ENCODE data around the gene CHPT1. TPM values are rescaled to one million over a fixed set of nuclear protein-coding genes. Genes with fewer than 3 reads are reported as not detected.
A peak's percentile ranks its signal among the peaks of the same experiment; 100 is the strongest.
"Not testable (repeated sequence)": the region's sequence is repeated elsewhere in the genome, so short reads cannot be mapped to it uniquely, and the experiment has no call there.

The CHPT1 gene
- total RNA-seq, 1 donor from 2014 or later = 78.3 TPM

GRCh38 chr12:101681627-101682026 lies 15.8 kb upstream of the CHPT1 start:
- DNase-seq (ENCODE audit: low spot score); ATAC-seq: not testable (repeated sequence)

- DNase-seq (ENCODE audit: low spot score) (no peak), ATAC-seq (no peak)
These were observed 12.3 kb upstream of the CHPT1 start for GRCh38 chr12:101685092-101685491.

GRCh38 chr12:101686176-101686575 lies 11.3 kb upstream of the CHPT1 start:
- ATAC-seq (peak; percentile 71), DNase-seq (ENCODE audit: low spot score) (no peak)

GRCh38 chr12:101690544-101691098 lies 6.8 kb upstream of the CHPT1 start:
- ATAC-seq (peak; percentile 14), DNase-seq (ENCODE audit: low spot score) (no peak)

GRCh38 chr12:101691503-101692096 lies 5.8 kb upstream of the CHPT1 start:
- no peak for DNase-seq (ENCODE audit: low spot score)
- ATAC-seq = peak; percentile 83

GRCh38 chr12:101694297-101694848 lies 3.1 kb upstream of the CHPT1 start:
- ATAC-seq (no peak), DNase-seq (ENCODE audit: low spot score) (no peak)

- ATAC-seq (no peak), DNase-seq (ENCODE audit: low spot score) (no peak)
These were observed 2.5 kb upstream of the CHPT1 start for GRCh38 chr12:101694986-101695385.

GRCh38 chr12:101695706-101696105 lies 1.7 kb upstream of the CHPT1 start:
- no peak for DNase-seq (ENCODE audit: low spot score)
- ATAC-seq = no peak

- DNase-seq (ENCODE audit: low spot score) (peak; percentile 91), ATAC-seq (peak; percentile 66)
These were observed 916 bp upstream of the CHPT1 start for GRCh38 chr12:101696251-101697196.

GRCh38 chr12:101697930-101698799 lies 725 bp downstream of the CHPT1 start:
- ATAC-seq (peak; percentile 70), DNase-seq (ENCODE audit: low spot score) (peak; percentile 92)

- DNase-seq (ENCODE audit: low spot score) (no peak), ATAC-seq (peak; percentile 2)
These were observed 1.4 kb downstream of the CHPT1 start for GRCh38 chr12:101698800-101699347.

GRCh38 chr12:101700299-101700820 lies 2.9 kb downstream of the CHPT1 start:
- no peak for DNase-seq (ENCODE audit: low spot score)

GRCh38 chr12:101703487-101703886 lies 6.0 kb downstream of the CHPT1 start:
- DNase-seq (ENCODE audit: low spot score) (no peak), ATAC-seq (no peak)

More at GRCh38 chr12:101700299-101700820, 2.9 kb downstream of the CHPT1 start:
- ATAC-seq = no peak

GRCh38 chr12:101706403-101706802 lies 9.0 kb downstream of the CHPT1 start:
- DNase-seq (ENCODE audit: low spot score) = no peak

GRCh38 chr12:101707131-101707782 lies 9.8 kb downstream of the CHPT1 start:
- ATAC-seq = peak; percentile 25

More at GRCh38 chr12:101706403-101706802, 9.0 kb downstream of the CHPT1 start:
- ATAC-seq = no peak

GRCh38 chr12:101710288-101710687 lies 12.8 kb downstream of the CHPT1 start:
- no peak for DNase-seq (ENCODE audit: low spot score)
- peak; percentile 49 for ATAC-seq

More at GRCh38 chr12:101707131-101707782, 9.8 kb downstream of the CHPT1 start:
- DNase-seq (ENCODE audit: low spot score) = no peak

GRCh38 chr12:101713059-101713682 lies 15.7 kb downstream of the CHPT1 start:
- peak; percentile 87 for DNase-seq (ENCODE audit: low spot score)
- peak; percentile 91 for ATAC-seq

GRCh38 chr12:101713930-101714329 lies 16.5 kb downstream of the CHPT1 start:
- ATAC-seq = no peak
- DNase-seq (ENCODE audit: low spot score) = no peak
